ENCODE measurements around the gene MROH2A.
"Not testable (repeated sequence)": the region's sequence is repeated elsewhere in the genome, so short reads cannot be mapped to it uniquely, and the experiment has no call there.

The MROH2A gene

GRCh38 chr2:233853883-233854240 lies 75.7 kb downstream of the MROH2A start:
- DNase-seq (ENCODE audit: low read depth): no peak

GRCh38 chr2:233854241-233854981 lies 76.3 kb downstream of the MROH2A start, which contains the start of gene HJURP:
HJURP (minus strand) TSS chr2:233854535; CDS start chr2:233854500, 35 bp downstream.
- peak; percentile 95 for DNase-seq (ENCODE audit: low read depth)

- DNase-seq (ENCODE audit: low read depth): no peak
Measured at GRCh38 chr2:233855345-233855744, 77.2 kb downstream of the MROH2A start.

GRCh38 chr2:233856184-233856583 lies 78.1 kb downstream of the MROH2A start:
- DNase-seq (ENCODE audit: low read depth): no peak

- no peak for DNase-seq (ENCODE audit: low read depth)
Measured at GRCh38 chr2:233857511-233858141, 79.5 kb downstream of the MROH2A start.

GRCh38 chr2:233858331-233858730 lies 80.2 kb downstream of the MROH2A start:
- no peak for DNase-seq (ENCODE audit: low read depth)

- DNase-seq (ENCODE audit: low read depth): no peak
Measured at GRCh38 chr2:233862261-233862768, 84.2 kb downstream of the MROH2A start.

- no peak for DNase-seq (ENCODE audit: low read depth)
Measured at GRCh38 chr2:233865838-233866237, 87.7 kb downstream of the MROH2A start.

- no peak for DNase-seq (ENCODE audit: low read depth)
Measured at GRCh38 chr2:233866479-233866878, 88.3 kb downstream of the MROH2A start.

- peak; percentile 35 for DNase-seq (ENCODE audit: low read depth)
Measured at GRCh38 chr2:233867993-233868532, 89.9 kb downstream of the MROH2A start, which contains the start of gene MSL3B. MSL3B (minus strand) TSS chr2:233868386.

- no peak for DNase-seq (ENCODE audit: low read depth)
Measured at GRCh38 chr2:233871432-233871831, 93.3 kb downstream of the MROH2A start.

GRCh38 chr2:233872125-233872524 lies 94.0 kb downstream of the MROH2A start:
- not testable (repeated sequence) for DNase-seq (ENCODE audit: low read depth)

- DNase-seq (ENCODE audit: low read depth): no peak
Measured at GRCh38 chr2:233882353-233882752, 104.2 kb downstream of the MROH2A start.

Measured in HS-5 (cell line).